GM21423 (cell line): ENCODE results near the gene BCAR1.
"Not testable (repeated sequence)": the region's sequence is repeated elsewhere in the genome, so short reads cannot be mapped to it uniquely, and the experiment has no call there.

ENCODE experiments used
- ATAC-seq: cut with Tn5 transposase; IDR thresholded peaks from one replicate; pipeline ENCODE4 v1.9.1; 2021; ENCODE audit warnings: mild to moderate bottlenecking, moderate library complexity; ENCODE audit not compliant: unreplicated experiment

The BCAR1 gene

GRCh38 chr16:75225678-75226515 lies 25.5 kb downstream of the BCAR1 start:
- ATAC-seq, result no peak

GRCh38 chr16:75225092-75225491 lies 26.3 kb downstream of the BCAR1 start:
- ATAC-seq, result no peak

GRCh38 chr16:75224306-75225082 lies 26.9 kb downstream of the BCAR1 start:
- no peak for ATAC-seq

GRCh38 chr16:75223129-75223528 lies 28.3 kb downstream of the BCAR1 start:
- not testable (repeated sequence) for ATAC-seq

- ATAC-seq, result no peak
Measured at GRCh38 chr16:75222271-75222783, 29.1 kb downstream of the BCAR1 start.

GRCh38 chr16:75219838-75220237 lies 31.6 kb downstream of the BCAR1 start:
- ATAC-seq, result no peak

GRCh38 chr16:75219088-75219487 lies 32.3 kb downstream of the BCAR1 start:
- no peak for ATAC-seq

GRCh38 chr16:75218256-75219076 lies 33.0 kb downstream of the BCAR1 start, which contains the start of gene CTRB1:
CTRB1 (plus strand) TSS chr16:75218988; CDS start chr16:75219008, 20 bp downstream.
- ATAC-seq, result no peak

- no peak for ATAC-seq
Measured at GRCh38 chr16:75217389-75217851, 34.0 kb downstream of the BCAR1 start.

GRCh38 chr16:75216576-75216975 lies 34.8 kb downstream of the BCAR1 start:
- ATAC-seq, result no peak

GRCh38 chr16:75216127-75216526 lies 35.3 kb downstream of the BCAR1 start:
- ATAC-seq, result no peak

- ATAC-seq, result not testable (repeated sequence)
Measured at GRCh38 chr16:75211286-75211685, 40.1 kb downstream of the BCAR1 start.

GRCh38 chr16:75209944-75210343 lies 41.5 kb downstream of the BCAR1 start:
- ATAC-seq, result no peak

- ATAC-seq, result not testable (repeated sequence)
Measured at GRCh38 chr16:75209514-75209913, 41.9 kb downstream of the BCAR1 start.

GRCh38 chr16:75208861-75209505 lies 42.4 kb downstream of the BCAR1 start:
- ATAC-seq, result no peak

GRCh38 chr16:75208242-75208825 lies 43.1 kb downstream of the BCAR1 start:
- no peak for ATAC-seq

- no peak for ATAC-seq
Measured at GRCh38 chr16:75207831-75208230, 43.6 kb downstream of the BCAR1 start.

GRCh38 chr16:75206749-75207451 lies 44.5 kb downstream of the BCAR1 start, which contains the start of gene CTRB2:
CTRB2 (minus strand) TSS chr16:75207161; CDS start chr16:75207141, 20 bp downstream.
- ATAC-seq, result no peak
